Stimulated activated CD4-positive, alpha-beta T cell treated with anti-CD3 and anti-CD28 coated beads, Interleukin-12 subunit alpha, Interleukin-12 subunit beta, amount 100 ng/mL, for 24 hours (primary cell): ENCODE data around the gene SNTA1.
"Not testable (repeated sequence)": the region's sequence is repeated elsewhere in the genome, so short reads cannot be mapped to it uniquely, and the experiment has no call there.

Experiments
- DNase-seq, 2 experiments: peaks; one replicate each; pipeline ENCODE4 v3.0.0-alpha.2; 2020; ENCODE audit warnings: low read depth in 2 of 2

The SNTA1 gene

GRCh38 chr20:33431797-33432381, 11.7 kb downstream of the SNTA1 start:
- no peak for DNase-seq

- DNase-seq, result not testable (repeated sequence)
These were observed 19.7 kb downstream of the SNTA1 start for GRCh38 chr20:33423875-33424274.

- DNase-seq, result no peak
These were observed 20.3 kb downstream of the SNTA1 start for GRCh38 chr20:33423141-33423834.

GRCh38 chr20:33419140-33419974, 24.2 kb downstream of the SNTA1 start:
- no peak for DNase-seq

- DNase-seq, result no peak
These were observed 25.5 kb downstream of the SNTA1 start for GRCh38 chr20:33418033-33418432.

GRCh38 chr20:33415948-33416347, 27.6 kb downstream of the SNTA1 start:
- DNase-seq, result no peak

GRCh38 chr20:33412484-33412838, 31.1 kb downstream of the SNTA1 start:
- DNase-seq, result no peak

GRCh38 chr20:33411711-33412483, 31.7 kb downstream of the SNTA1 start:
- no peak for DNase-seq

GRCh38 chr20:33411242-33411641, 32.3 kb downstream of the SNTA1 start:
- DNase-seq, result no peak

GRCh38 chr20:33410081-33410742, 33.4 kb downstream of the SNTA1 start:
- DNase-seq, result no peak

- DNase-seq, result no peak
These were observed 34.6 kb downstream of the SNTA1 start for GRCh38 chr20:33408716-33409654.

- DNase-seq, result no peak
These were observed 35.2 kb downstream of the SNTA1 start for GRCh38 chr20:33408313-33408712.

GRCh38 chr20:33407796-33408195, 35.8 kb downstream of the SNTA1 start:
- DNase-seq, result no peak

GRCh38 chr20:33407251-33407650, 36.3 kb downstream of the SNTA1 start:
- no peak for DNase-seq

- no peak for DNase-seq
These were observed 39.3 kb downstream of the SNTA1 start for GRCh38 chr20:33404281-33404680.

- DNase-seq, result peak in 1 of 2 experiments; percentile 6
These were observed 41.6 kb downstream of the SNTA1 start for GRCh38 chr20:33401921-33402369.

GRCh38 chr20:33401184-33401920, 42.2 kb downstream of the SNTA1 start, which contains the start of gene CDK5RAP1:
Gene CDK5RAP1 (minus strand): TSS chr20:33401519. CDS start chr20:33397064, 4,455 bp downstream.
- DNase-seq, result peak; percentile 73 to 81

- no peak for DNase-seq
These were observed 42.8 kb downstream of the SNTA1 start for GRCh38 chr20:33400812-33401183.

- no peak for DNase-seq
These were observed 43.6 kb downstream of the SNTA1 start for GRCh38 chr20:33399924-33400323.
